ENCODE data around the gene NINJ2. TPM values are rescaled to one million over a fixed set of nuclear protein-coding genes. Genes with fewer than 3 reads are reported as not detected.

The NINJ2 gene
- 0.07 TPM in 1 of 2 replicates, not detected in the other for polyA plus RNA-seq (2012; rRNA removed)
- 0.09 and 0.13 TPM in 2 replicates for polyA plus RNA-seq (2012; cell fraction: cytosol; rRNA removed)
- polyA plus RNA-seq (2012; cell fraction: nucleus; rRNA removed) = not detected in 2 replicates

GRCh38 chr12:663293-663871 is at the start of gene NINJ2:
Gene NINJ2 (minus strand): TSS chr12:663445. CDS start chr12:663360, 85 bp downstream.
- no peak within 1 kb of the TSS for H3K4me2 ChIP-seq
- WGBS (ENCODE audit: low lambda C conversion rate) = 81% methylated on average over 13 of the region's 17 CpGs
- H4K20me1 ChIP-seq (ENCODE audit: insufficient read depth) = no peaks in the 10 kb centered on the region
- H2AFZ ChIP-seq (ENCODE audit: low read depth) = no peak within 1 kb of the TSS
- H3K9ac ChIP-seq = no peak within 1 kb of the TSS
- H3K9me2 ChIP-seq = no peaks in the 10 kb centered on the region
- H3F3A ChIP-seq (replicated peaks; ENCODE audit: insufficient read depth) = no peaks in the 10 kb centered on the region
- no peak within 1 kb of the TSS for H3K27ac ChIP-seq (ENCODE audit: low read depth in 2 of 2, low read length in 1 of 2)
- ChIA-PET CTCF (interaction anchor here (1.3 to 2.2 kb wide), 3 partner anchors 16 to 87 kb away, joined by 3 to 6 read pairs (median 5); no protein-coding TSS in a partner anchor), POLR2A (no interaction called here)
- DNase-seq = peak; percentile 36
- no peaks in the 10 kb centered on the region for H3K36me3 ChIP-seq (replicated peaks in 1 of 2; ENCODE audit: control insufficient read depth in 1 of 2, insufficient read depth in 2 of 2, low read length in 1 of 2)
- no peaks in the 10 kb centered on the region for H3K9me3 ChIP-seq
- TF ChIP-seq PBX3 (IDR thresholded peaks at IDR 0.05) = no peak
- no peak for TF ChIP-seq GATA2 (CRISPR knock-in tag; IDR thresholded peaks at IDR 0.05)
- TF ChIP-seq USF1 (IDR thresholded peaks at IDR 0.05; ENCODE audit: borderline replicate concordance, low read depth) = no peak
- no peaks in the 10 kb centered on the region for H3K79me2 ChIP-seq (ENCODE audit: insufficient read depth)
- peaks cover 10% of the 10 kb centered on the region; the same call in 1 of the 2 replicates for H3K27me3 ChIP-seq (ENCODE audit: insufficient read depth)
- peaks cover 0 to 8% of the 10 kb centered on the region in 2 experiments; a peak in 1 of 4 replicates for H3K4me1 ChIP-seq (ENCODE audit: control insufficient read depth in 1 of 2, insufficient read depth in 2 of 2, low read depth in 1 of 2, low read length in 1 of 2)
- H3K4me3 ChIP-seq (ENCODE audit: low read depth in 2 of 2, low read length in 1 of 2) = no peak within 1 kb of the TSS

GRCh38 chr12:712172-712863 is 49.1 kb upstream of the NINJ2 start:
- Histone ChIP-seq H3K36me3 (replicated peaks in 1 of 2; ENCODE audit: control insufficient read depth in 1 of 2, insufficient read depth in 2 of 2, low read length in 1 of 2) (no peaks in the 10 kb centered on the region), H4K20me1 (ENCODE audit: insufficient read depth) (no peaks in the 10 kb centered on the region), H2AFZ (ENCODE audit: low read depth) (peak overlapping the region; percentile 67; the same call in 1 of the 2 replicates), H3K79me2 (ENCODE audit: insufficient read depth) (no peaks in the 10 kb centered on the region), H3K27me3 (ENCODE audit: insufficient read depth) (no peaks in the 10 kb centered on the region), H3K4me2 (no peak overlapping the region), H3F3A (replicated peaks; ENCODE audit: insufficient read depth) (no peaks in the 10 kb centered on the region), H3K4me3 (ENCODE audit: low read depth in 2 of 2, low read length in 1 of 2) (no peak overlapping the region), H3K4me1 (ENCODE audit: control insufficient read depth in 1 of 2, insufficient read depth in 2 of 2, low read depth in 1 of 2, low read length in 1 of 2) (no peaks in the 10 kb centered on the region), H3K9me2 (no peaks in the 10 kb centered on the region), H3K9ac (no peak overlapping the region), H3K27ac (ENCODE audit: low read depth in 2 of 2, low read length in 1 of 2) (no peak overlapping the region), H3K9me3 (no peaks in the 10 kb centered on the region)
- peak; percentile 18; the same call in 1 of the 2 replicates for TF ChIP-seq FOSL2 (IDR thresholded peaks at IDR 0.05; ENCODE audit: borderline replicate concordance, low read depth)
- no peak for TF ChIP-seq FOXJ3 (CRISPR knock-in tag; IDR thresholded peaks at IDR 0.05)
- ChIA-PET CTCF (no interaction called here), POLR2A (no interaction called here)
- WGBS (ENCODE audit: low lambda C conversion rate) = 82% methylated on average over 8 of the region's 8 CpGs
- DNase-seq = no peak

- H3K27ac ChIP-seq (ENCODE audit: low read depth in 2 of 2, low read length in 1 of 2) = no peak overlapping the region
- H3K4me2 ChIP-seq = no peak overlapping the region
- WGBS (ENCODE audit: low lambda C conversion rate) = 78% methylated on average over 7 of the region's 7 CpGs
- POLR2A ChIA-PET = no interaction called here
- H3K27me3 ChIP-seq (ENCODE audit: insufficient read depth) = no peaks in the 10 kb centered on the region
- H3K4me3 ChIP-seq (ENCODE audit: low read depth in 2 of 2, low read length in 1 of 2) = no peak overlapping the region
- no peak overlapping the region for H3K9ac ChIP-seq
- H3K36me3 ChIP-seq (replicated peaks in 1 of 2; ENCODE audit: control insufficient read depth in 1 of 2, insufficient read depth in 2 of 2, low read length in 1 of 2) = no peaks in the 10 kb centered on the region
- no peaks in the 10 kb centered on the region for H3K4me1 ChIP-seq (ENCODE audit: control insufficient read depth in 1 of 2, insufficient read depth in 2 of 2, low read depth in 1 of 2, low read length in 1 of 2)
- H4K20me1 ChIP-seq (ENCODE audit: insufficient read depth) = no peaks in the 10 kb centered on the region
- CTCF ChIA-PET = interaction anchor here (0.9 kb wide), 1 partner anchor 43 kb away, joined by 3 read pairs; the partner anchor contains the start of gene WNK1
- no peaks in the 10 kb centered on the region for H3F3A ChIP-seq (replicated peaks; ENCODE audit: insufficient read depth)
- no peak for DNase-seq
- no peaks in the 10 kb centered on the region for H3K9me2 ChIP-seq
- no peaks in the 10 kb centered on the region for H3K9me3 ChIP-seq
- H2AFZ ChIP-seq (ENCODE audit: low read depth) = no peak overlapping the region
- H3K79me2 ChIP-seq (ENCODE audit: insufficient read depth) = no peaks in the 10 kb centered on the region
- TF ChIP-seq RAD21 (IDR thresholded peaks at IDR 0.05; ENCODE audit: low read length) (no peak), MEF2A (IDR thresholded peaks at IDR 0.05; ENCODE audit: borderline replicate concordance, low read depth) (no peak), FOXJ3 (CRISPR knock-in tag; IDR thresholded peaks at IDR 0.05) (no peak), RXRA (IDR thresholded peaks at IDR 0.05; ENCODE audit: borderline replicate concordance, low read depth) (no peak), RFX5 (IDR thresholded peaks at IDR 0.05; ENCODE audit: low read length) (no peak), TAF1 (IDR thresholded peaks at IDR 0.05; ENCODE audit: borderline replicate concordance, low read depth, low read length) (no peak), POLR2AphosphoS5 (IDR thresholded peaks at IDR 0.05; ENCODE audit: low read depth, low read length) (no peak), IRF3 (IDR thresholded peaks at IDR 0.05; ENCODE audit: low read depth, low read length) (no peak), CTCF (IDR thresholded peaks at IDR 0.05) (no peak), TCF12 (IDR thresholded peaks at IDR 0.05) (no peak), SMC3 (IDR thresholded peaks at IDR 0.05; ENCODE audit: low read depth, low read length) (no peak)
Observed at GRCh38 chr12:709455-710020, 46.3 kb upstream of the NINJ2 start.
